ENCODE measurements around the gene ST3GAL5.
"Not testable (repeated sequence)": the region's sequence is repeated elsewhere in the genome, so short reads cannot be mapped to it uniquely, and the experiment has no call there.

ST3GAL5 gene

DNA sequence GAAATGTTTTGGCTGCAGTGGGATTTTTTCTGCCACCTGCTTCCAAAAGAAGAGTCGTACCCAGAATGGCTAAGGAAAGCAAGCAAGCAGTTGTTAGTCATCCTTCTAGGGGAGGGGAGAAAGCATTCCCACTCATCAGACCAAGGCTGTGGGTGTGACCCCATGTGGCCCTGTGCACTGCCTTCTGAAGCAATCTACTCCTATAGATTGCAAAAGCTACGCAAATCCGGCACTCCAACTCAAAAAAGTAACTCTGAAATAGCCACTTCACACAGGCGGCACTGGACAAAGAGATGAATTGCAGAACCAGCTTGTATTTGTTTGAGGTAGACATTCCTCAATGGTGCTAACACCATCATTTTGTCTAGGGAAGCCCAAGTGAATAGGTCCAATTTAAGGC lies 44.3 kb downstream of the ST3GAL5 start:
- Histone ChIP-seq H3K27ac (ENCODE audit: low read length) (no peak overlapping the region), H3K4me1 (ENCODE audit: control insufficient read depth in 1 of 2, insufficient read depth in 2 of 2, low read length in 2 of 2) (no peaks in the 10 kb centered on the region), H3K9me3 (ENCODE audit: control insufficient read depth in 1 of 2, low read length in 2 of 2) (no peaks in the 10 kb centered on the region), H3K27me3 (ENCODE audit: low read depth, low read length) (no peaks in the 10 kb centered on the region), H3K4me3 (ENCODE audit: low read depth in 1 of 2, low read length in 2 of 2) (no peak overlapping the region), H3K36me3 (ENCODE audit: control insufficient read depth in 1 of 2, insufficient read depth in 2 of 2, low read length in 2 of 2) (peaks cover 8 to 36% of the 10 kb centered on the region in 2 donors)

- Histone ChIP-seq H3K27ac (ENCODE audit: low read length) (no peak overlapping the region), H3K36me3 (ENCODE audit: control insufficient read depth in 1 of 2, insufficient read depth in 2 of 2, low read length in 2 of 2) (peaks cover 8 to 39% of the 10 kb centered on the region in 2 donors)
Measured at GRCh38 chr2:85843543-85843942, 45.2 kb downstream of the ST3GAL5 start.

DNA sequence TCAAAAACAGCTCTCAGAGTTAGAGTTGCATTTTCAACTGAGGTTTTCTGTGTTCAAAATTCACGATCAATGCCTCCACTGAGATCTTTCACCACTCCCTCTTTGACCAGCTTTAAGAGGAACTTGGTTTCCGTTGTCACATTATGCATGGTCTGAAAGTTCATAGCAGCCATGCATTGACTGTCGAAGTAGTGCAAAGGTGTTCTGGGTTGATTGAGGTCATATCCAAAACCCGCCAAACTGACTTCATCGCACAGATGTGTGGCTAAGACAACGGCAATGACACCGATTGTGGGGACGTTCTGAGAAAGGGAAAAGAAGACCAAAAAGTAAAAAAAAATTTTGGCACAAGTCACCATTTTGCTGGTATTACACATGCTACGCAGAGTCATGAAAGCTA lies 48.7 kb downstream of the ST3GAL5 start:
- Histone ChIP-seq H3K9me3 (ENCODE audit: control insufficient read depth in 1 of 2, low read length in 2 of 2) (no peaks in the 10 kb centered on the region), H3K4me1 (ENCODE audit: control insufficient read depth in 1 of 2, insufficient read depth in 2 of 2, low read length in 2 of 2) (no peaks in the 10 kb centered on the region), H3K27me3 (ENCODE audit: low read depth, low read length) (no peaks in the 10 kb centered on the region), H3K4me3 (ENCODE audit: low read depth in 1 of 2, low read length in 2 of 2) (no peak overlapping the region), H3K27ac (ENCODE audit: low read length) (no peak overlapping the region), H3K36me3 (ENCODE audit: control insufficient read depth in 1 of 2, insufficient read depth in 2 of 2, low read length in 2 of 2) (peaks cover 0 to 31% of the 10 kb centered on the region in 2 donors)

More at GRCh38 chr2:85843543-85843942, 45.2 kb downstream of the ST3GAL5 start:
- H3K4me1 ChIP-seq (ENCODE audit: control insufficient read depth in 1 of 2, insufficient read depth in 2 of 2, low read length in 2 of 2) = no peaks in the 10 kb centered on the region
- H3K9me3 ChIP-seq (ENCODE audit: control insufficient read depth in 1 of 2, low read length in 2 of 2) = no peaks in the 10 kb centered on the region
- no peaks in the 10 kb centered on the region for H3K27me3 ChIP-seq (ENCODE audit: low read depth, low read length)
- no peak overlapping the region for H3K4me3 ChIP-seq (ENCODE audit: low read depth in 1 of 2, low read length in 2 of 2)

DNA sequence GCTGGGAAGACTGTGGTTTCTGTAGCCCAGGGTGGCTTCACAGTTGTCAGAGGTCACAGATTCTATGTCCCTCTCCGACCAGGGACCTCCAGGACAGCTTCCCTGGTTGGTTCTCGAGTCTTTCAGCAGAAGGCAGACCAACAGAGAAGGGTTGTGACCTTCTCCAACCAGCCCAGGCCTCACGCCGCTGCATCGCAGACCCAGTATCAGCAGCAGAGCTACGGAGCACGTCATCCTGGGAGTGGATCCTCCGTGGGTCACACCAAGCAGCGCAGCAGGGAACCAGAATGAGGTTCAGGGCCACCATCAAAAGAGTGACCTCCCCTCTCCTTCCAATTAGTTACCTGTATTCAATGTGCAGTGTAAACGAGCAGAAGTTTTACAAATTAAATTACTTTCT lies 49.3 kb downstream of the ST3GAL5 start:
- no peak overlapping the region for H3K27ac ChIP-seq (ENCODE audit: low read length)
- H3K36me3 ChIP-seq (ENCODE audit: control insufficient read depth in 1 of 2, insufficient read depth in 2 of 2, low read length in 2 of 2) = peaks cover 0 to 28% of the 10 kb centered on the region in 2 donors
- no peaks in the 10 kb centered on the region for H3K9me3 ChIP-seq (ENCODE audit: control insufficient read depth in 1 of 2, low read length in 2 of 2)
- H3K4me1 ChIP-seq (ENCODE audit: control insufficient read depth in 1 of 2, insufficient read depth in 2 of 2, low read length in 2 of 2) = no peaks in the 10 kb centered on the region
- no peak overlapping the region for H3K4me3 ChIP-seq (ENCODE audit: low read depth in 1 of 2, low read length in 2 of 2)
- H3K27me3 ChIP-seq (ENCODE audit: low read depth, low read length) = no peaks in the 10 kb centered on the region

GRCh38 chr2:85838641-85839040 lies 50.1 kb downstream of the ST3GAL5 start:
- H3K4me3 ChIP-seq (ENCODE audit: low read depth in 1 of 2, low read length in 2 of 2) = no peak overlapping the region
- no peak overlapping the region for H3K27ac ChIP-seq (ENCODE audit: low read length)
- peaks cover 0 to 22% of the 10 kb centered on the region in 2 donors for H3K36me3 ChIP-seq (ENCODE audit: control insufficient read depth in 1 of 2, insufficient read depth in 2 of 2, low read length in 2 of 2)
- no peaks in the 10 kb centered on the region for H3K27me3 ChIP-seq (ENCODE audit: low read depth, low read length)
- no peaks in the 10 kb centered on the region for H3K9me3 ChIP-seq (ENCODE audit: control insufficient read depth in 1 of 2, low read length in 2 of 2)
- H3K4me1 ChIP-seq (ENCODE audit: control insufficient read depth in 1 of 2, insufficient read depth in 2 of 2, low read length in 2 of 2) = no peaks in the 10 kb centered on the region

DNA sequence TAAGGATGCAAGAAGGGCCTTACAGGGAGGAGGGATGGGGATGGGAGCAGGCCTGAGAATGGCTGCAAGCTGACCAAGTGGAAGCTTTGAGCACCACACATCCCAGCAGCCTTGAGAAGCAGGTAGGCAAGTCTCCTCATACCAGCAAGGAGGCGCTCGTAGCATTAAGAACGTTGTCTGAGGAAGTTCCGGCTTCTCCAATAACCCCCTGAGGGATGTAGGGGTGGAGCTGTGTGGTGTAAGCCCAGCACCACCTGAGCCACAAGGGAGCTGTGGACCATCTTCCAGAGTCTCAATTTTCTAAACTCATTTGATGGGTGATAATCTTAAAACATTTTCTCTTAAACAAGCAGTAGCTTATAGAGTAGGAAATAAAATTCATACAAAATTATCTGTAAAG lies 50.6 kb downstream of the ST3GAL5 start:
- no peaks in the 10 kb centered on the region for H3K4me1 ChIP-seq (ENCODE audit: control insufficient read depth in 1 of 2, insufficient read depth in 2 of 2, low read length in 2 of 2)
- no peaks in the 10 kb centered on the region for H3K27me3 ChIP-seq (ENCODE audit: low read depth, low read length)
- no peak overlapping the region for H3K27ac ChIP-seq (ENCODE audit: low read length)
- H3K4me3 ChIP-seq (ENCODE audit: low read depth in 1 of 2, low read length in 2 of 2) = no peak overlapping the region
- H3K9me3 ChIP-seq (ENCODE audit: control insufficient read depth in 1 of 2, low read length in 2 of 2) = no peaks in the 10 kb centered on the region
- H3K36me3 ChIP-seq (ENCODE audit: control insufficient read depth in 1 of 2, insufficient read depth in 2 of 2, low read length in 2 of 2) = peaks cover 0 to 20% of the 10 kb centered on the region in 2 donors

- H3K27me3 ChIP-seq (ENCODE audit: low read depth, low read length) = no peaks in the 10 kb centered on the region
- no peak overlapping the region for H3K27ac ChIP-seq (ENCODE audit: low read length)
- no peak overlapping the region for H3K4me3 ChIP-seq (ENCODE audit: low read depth in 1 of 2, low read length in 2 of 2)
- H3K9me3 ChIP-seq (ENCODE audit: control insufficient read depth in 1 of 2, low read length in 2 of 2) = no peaks in the 10 kb centered on the region
- peaks cover 0 to 3% of the 10 kb centered on the region in 2 donors for H3K36me3 ChIP-seq (ENCODE audit: control insufficient read depth in 1 of 2, insufficient read depth in 2 of 2, low read length in 2 of 2)
- H3K4me1 ChIP-seq (ENCODE audit: control insufficient read depth in 1 of 2, insufficient read depth in 2 of 2, low read length in 2 of 2) = no peaks in the 10 kb centered on the region
Measured at GRCh38 chr2:85834466-85834865, 54.3 kb downstream of the ST3GAL5 start.

GRCh38 chr2:85831735-85832134 lies 57.1 kb downstream of the ST3GAL5 start:
- no peak overlapping the region for H3K27ac ChIP-seq (ENCODE audit: low read length)
- no peaks in the 10 kb centered on the region for H3K27me3 ChIP-seq (ENCODE audit: low read depth, low read length)
- no peaks in the 10 kb centered on the region for H3K36me3 ChIP-seq (ENCODE audit: control insufficient read depth in 1 of 2, insufficient read depth in 2 of 2, low read length in 2 of 2)
- no peaks in the 10 kb centered on the region for H3K4me1 ChIP-seq (ENCODE audit: control insufficient read depth in 1 of 2, insufficient read depth in 2 of 2, low read length in 2 of 2)
- no peak overlapping the region for H3K4me3 ChIP-seq (ENCODE audit: low read depth in 1 of 2, low read length in 2 of 2)
- no peaks in the 10 kb centered on the region for H3K9me3 ChIP-seq (ENCODE audit: control insufficient read depth in 1 of 2, low read length in 2 of 2)

DNA sequence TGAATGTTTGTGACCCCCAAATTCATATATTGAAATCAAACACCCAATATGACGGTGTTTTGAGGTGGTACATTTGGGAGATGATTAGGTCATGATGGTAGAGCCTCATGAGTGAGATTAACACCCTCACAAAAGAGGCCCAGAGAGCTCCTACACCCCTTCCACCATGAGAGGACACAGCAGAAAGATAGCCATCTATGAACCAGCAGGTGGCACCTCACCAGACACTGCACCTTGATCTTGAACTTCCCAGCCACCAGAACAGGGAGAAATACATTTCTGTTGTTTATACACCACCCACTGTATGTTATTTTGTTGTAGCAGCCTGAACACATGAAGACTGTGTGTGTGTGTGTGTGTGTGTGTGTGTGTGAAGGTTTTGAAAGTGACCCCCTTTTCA lies 58.1 kb downstream of the ST3GAL5 start:
- H3K4me3 ChIP-seq (ENCODE audit: low read depth in 1 of 2, low read length in 2 of 2) = no peak overlapping the region

GRCh38 chr2:85829394-85829793 lies 59.4 kb downstream of the ST3GAL5 start:
- not testable (repeated sequence) for H3K4me1 ChIP-seq (ENCODE audit: control insufficient read depth in 1 of 2, insufficient read depth in 2 of 2, low read length in 2 of 2); H3K36me3 ChIP-seq (ENCODE audit: control insufficient read depth in 1 of 2, insufficient read depth in 2 of 2, low read length in 2 of 2); H3K27ac ChIP-seq (ENCODE audit: low read length); H3K4me3 ChIP-seq (ENCODE audit: low read depth in 1 of 2, low read length in 2 of 2); H3K27me3 ChIP-seq (ENCODE audit: low read depth, low read length); H3K9me3 ChIP-seq (ENCODE audit: control insufficient read depth in 1 of 2, low read length in 2 of 2)

More for the DNA sequence above, 58.1 kb downstream of the ST3GAL5 start:
- Histone ChIP-seq H3K27me3 (ENCODE audit: low read depth, low read length) (no peaks in the 10 kb centered on the region), H3K4me1 (ENCODE audit: control insufficient read depth in 1 of 2, insufficient read depth in 2 of 2, low read length in 2 of 2) (no peaks in the 10 kb centered on the region), H3K27ac (ENCODE audit: low read length) (no peak overlapping the region), H3K9me3 (ENCODE audit: control insufficient read depth in 1 of 2, low read length in 2 of 2) (no peaks in the 10 kb centered on the region), H3K36me3 (ENCODE audit: control insufficient read depth in 1 of 2, insufficient read depth in 2 of 2, low read length in 2 of 2) (no peaks in the 10 kb centered on the region)

GRCh38 chr2:85828725-85829124 lies 60.1 kb downstream of the ST3GAL5 start:
- Histone ChIP-seq H3K4me1 (ENCODE audit: control insufficient read depth in 1 of 2, insufficient read depth in 2 of 2, low read length in 2 of 2) (no peaks in the 10 kb centered on the region), H3K9me3 (ENCODE audit: control insufficient read depth in 1 of 2, low read length in 2 of 2) (no peaks in the 10 kb centered on the region), H3K4me3 (ENCODE audit: low read depth in 1 of 2, low read length in 2 of 2) (no peak overlapping the region), H3K27ac (ENCODE audit: low read length) (no peak overlapping the region), H3K27me3 (ENCODE audit: low read depth, low read length) (no peaks in the 10 kb centered on the region), H3K36me3 (ENCODE audit: control insufficient read depth in 1 of 2, insufficient read depth in 2 of 2, low read length in 2 of 2) (no peaks in the 10 kb centered on the region)

- H3K9me3 ChIP-seq (ENCODE audit: control insufficient read depth in 1 of 2, low read length in 2 of 2) = no peaks in the 10 kb centered on the region
- peak overlapping the region; percentile 34 for H3K4me3 ChIP-seq (ENCODE audit: low read depth in 1 of 2, low read length in 2 of 2)
- no peaks in the 10 kb centered on the region for H3K4me1 ChIP-seq (ENCODE audit: control insufficient read depth in 1 of 2, insufficient read depth in 2 of 2, low read length in 2 of 2)
- no peak overlapping the region for H3K27ac ChIP-seq (ENCODE audit: low read length)
- H3K36me3 ChIP-seq (ENCODE audit: control insufficient read depth in 1 of 2, insufficient read depth in 2 of 2, low read length in 2 of 2) = no peaks in the 10 kb centered on the region
- H3K27me3 ChIP-seq (ENCODE audit: low read depth, low read length) = no peaks in the 10 kb centered on the region
Measured at GRCh38 chr2:85827879-85828569, 60.8 kb downstream of the ST3GAL5 start.
